ENCODE measurements around the gene METTL21C. TPM values are rescaled to one million over a fixed set of nuclear protein-coding genes. Genes with fewer than 3 reads are reported as not detected.

METTL21C gene
- total RNA-seq, 3 donors from 2014 or later (not counting 1 experiment from before 2014, with no cell fraction given), result not detected

GRCh38 chr13:102693250-102693649, 1.6 kb downstream of the METTL21C start:
- Mint-ChIP-seq H3K9me3 (no peaks in the 10 kb centered on the region), H3K4me1 (peaks cover 6% of the 10 kb centered on the region in 2 donors), H3K4me3 (no peak overlapping the region), H3K36me3 (peaks cover under 1% of the 10 kb centered on the region), H3K27ac (no peak overlapping the region), H3K27me3 (ENCODE audit: low read depth in 2 of 2) (peaks cover 25 to 52% of the 10 kb centered on the region in 2 donors)
- H3K36me3 ChIP-seq (ENCODE audit: control insufficient read depth, insufficient read depth, low read length), result no peaks in the 10 kb centered on the region
- WGBS (ENCODE audit: insufficient coverage), result 91% methylated on average over 4 of the region's 4 CpGs
- TF ChIP-seq CTCF (IDR thresholded peaks at IDR 0.05), result no peak
- H3K4me3 ChIP-seq (ENCODE audit: low read length), result no peak overlapping the region
- DNase-seq (no peak), ATAC-seq (no peak)
- intact Hi-C loops (cut with micrococcal nuclease), result no loop called here
- H3K4me1 ChIP-seq (ENCODE audit: control insufficient read depth, insufficient read depth, low read length), result no peaks in the 10 kb centered on the region
- H3K9me3 ChIP-seq (ENCODE audit: control insufficient read depth, insufficient read depth, low read length), result no peaks in the 10 kb centered on the region
- no peaks in the 10 kb centered on the region for H3K27me3 ChIP-seq (ENCODE audit: control insufficient read depth, insufficient read depth, low read length)
- no peak overlapping the region for H3K27ac ChIP-seq (ENCODE audit: low read length)

GRCh38 chr13:102692491-102692826, 2.4 kb downstream of the METTL21C start:
- ATAC-seq (no peak), DNase-seq (no peak)
- peaks cover 26 to 48% of the 10 kb centered on the region in 2 donors for H3K27me3 Mint-ChIP-seq (ENCODE audit: low read depth in 2 of 2)
- Histone ChIP-seq H3K27ac (ENCODE audit: low read length) (no peak overlapping the region), H3K27me3 (ENCODE audit: control insufficient read depth, insufficient read depth, low read length) (no peaks in the 10 kb centered on the region), H3K9me3 (ENCODE audit: control insufficient read depth, insufficient read depth, low read length) (no peaks in the 10 kb centered on the region), H3K36me3 (ENCODE audit: control insufficient read depth, insufficient read depth, low read length) (no peaks in the 10 kb centered on the region), H3K4me1 (ENCODE audit: control insufficient read depth, insufficient read depth, low read length) (no peaks in the 10 kb centered on the region), H3K4me3 (ENCODE audit: low read length) (no peak overlapping the region)
- H3K4me1 Mint-ChIP-seq, result peaks cover 9% of the 10 kb centered on the region in 2 donors
- H3K36me3 Mint-ChIP-seq, result no peaks in the 10 kb centered on the region
- TF ChIP-seq CTCF (IDR thresholded peaks at IDR 0.05), result no peak
- intact Hi-C loops (cut with micrococcal nuclease), result no loop called here
- WGBS (ENCODE audit: insufficient coverage), result 93% methylated on average over 2 of the region's 2 CpGs
- H3K27ac Mint-ChIP-seq, result no peak overlapping the region
- H3K9me3 Mint-ChIP-seq, result no peaks in the 10 kb centered on the region
- no peak overlapping the region for H3K4me3 Mint-ChIP-seq

- Histone ChIP-seq H3K4me1 (ENCODE audit: control insufficient read depth, insufficient read depth, low read length) (peaks cover 8% of the 10 kb centered on the region), H3K9me3 (ENCODE audit: control insufficient read depth, insufficient read depth, low read length) (no peaks in the 10 kb centered on the region), H3K36me3 (ENCODE audit: control insufficient read depth, insufficient read depth, low read length) (no peaks in the 10 kb centered on the region), H3K27ac (ENCODE audit: low read length) (no peak overlapping the region), H3K27me3 (ENCODE audit: control insufficient read depth, insufficient read depth, low read length) (no peaks in the 10 kb centered on the region), H3K4me3 (ENCODE audit: low read length) (no peak overlapping the region)
- no peaks in the 10 kb centered on the region for H3K36me3 Mint-ChIP-seq
- intact Hi-C loops (cut with micrococcal nuclease), result no loop called here
- H3K4me3 Mint-ChIP-seq, result no peak overlapping the region
- H3K9me3 Mint-ChIP-seq, result no peaks in the 10 kb centered on the region
- H3K4me1 Mint-ChIP-seq, result peaks cover 18 to 19% of the 10 kb centered on the region in 2 donors
- ATAC-seq (no peak), DNase-seq (no peak)
- 99% methylated on average over 4 of the region's 4 CpGs for WGBS (ENCODE audit: insufficient coverage)
- peaks cover 26 to 39% of the 10 kb centered on the region in 2 donors for H3K27me3 Mint-ChIP-seq (ENCODE audit: low read depth in 2 of 2)
- TF ChIP-seq CTCF (IDR thresholded peaks at IDR 0.05), result no peak
- H3K27ac Mint-ChIP-seq, result no peak overlapping the region
Observed at GRCh38 chr13:102690883-102691282, 4.0 kb downstream of the METTL21C start.

GRCh38 chr13:102688306-102688973, 6.4 kb downstream of the METTL21C start:
- ATAC-seq, result peak in 1 of 3 donors; percentile 33
- Histone ChIP-seq H3K27me3 (ENCODE audit: control insufficient read depth, insufficient read depth, low read length) (no peaks in the 10 kb centered on the region), H3K4me3 (ENCODE audit: low read length) (no peak overlapping the region), H3K4me1 (ENCODE audit: control insufficient read depth, insufficient read depth, low read length) (peaks cover 8% of the 10 kb centered on the region), H3K36me3 (ENCODE audit: control insufficient read depth, insufficient read depth, low read length) (no peaks in the 10 kb centered on the region), H3K27ac (ENCODE audit: low read length) (no peak overlapping the region), H3K9me3 (ENCODE audit: control insufficient read depth, insufficient read depth, low read length) (no peaks in the 10 kb centered on the region)
- Mint-ChIP-seq H3K36me3 (no peaks in the 10 kb centered on the region), H3K27ac (no peak overlapping the region), H3K4me3 (no peak overlapping the region), H3K4me1 (peaks cover 19 to 20% of the 10 kb centered on the region in 2 donors), H3K27me3 (ENCODE audit: low read depth in 2 of 2) (peaks cover 15 to 17% of the 10 kb centered on the region in 2 donors), H3K9me3 (no peaks in the 10 kb centered on the region)
- WGBS (ENCODE audit: insufficient coverage), result 63% methylated on average over 13 of the region's 13 CpGs
- no peak for DNase-seq
- TF ChIP-seq CTCF (IDR thresholded peaks at IDR 0.05), result no peak
- intact Hi-C loops (cut with micrococcal nuclease), result loop anchor here (5.0 kb wide), 1 partner anchor 34 kb away; no protein-coding TSS in a partner anchor

Measured in natural killer cell (primary cell).